ENCODE measurements around the gene KIF26B. TPM values are rescaled to one million over a fixed set of nuclear protein-coding genes. Genes with fewer than 3 reads are reported as not detected.
A peak's percentile ranks its signal among the peaks of the same experiment; 100 is the strongest.

KIF26B gene
- total RNA-seq, 2 donors from 2014 or later, result 0.78 to 4.6 TPM

- no peak overlapping the region for H3K27ac ChIP-seq
- intact Hi-C loops (cut with DNase I), result loop anchor here (10.0 kb wide), 1 partner anchor 232 kb away; no protein-coding TSS in a partner anchor
- 0 to 2% methylated on average over 28 to 29 of the region's 29 CpGs for WGBS, 2 donors
- no peaks in the 10 kb centered on the region for H3K36me3 ChIP-seq (replicated peaks in 1 of 2; ENCODE audit: insufficient read depth in 1 of 2, low read depth in 2 of 2)
- H3K27me3 ChIP-seq, result peaks cover 0 to 4% of the 10 kb centered on the region in 2 donors
- H3K4me3 ChIP-seq, result no peak overlapping the region
- ATAC-seq (no peak), DNase-seq (peak; percentile 56 to 63 (median 59))
- TF ChIP-seq CTCF (IDR thresholded peaks at IDR 0.05) (peak; percentile 39 to 71 (median 65)), POLR2A (IDR thresholded peaks at IDR 0.05) (no peak)
- H3K9me3 ChIP-seq, result no peaks in the 10 kb centered on the region
- H3K4me1 ChIP-seq, result peaks cover 43% of the 10 kb centered on the region
Measured at GRCh38 chr1:245153081-245153551, 1.7 kb upstream of the KIF26B start.

- Histone ChIP-seq H3K9me3 (no peaks in the 10 kb centered on the region), H3K36me3 (replicated peaks in 1 of 2; ENCODE audit: insufficient read depth in 1 of 2, low read depth in 2 of 2) (no peaks in the 10 kb centered on the region), H3K27ac (no peak overlapping the region), H3K4me3 (peak overlapping the region in 1 of 2 donors; percentile 33), H3K4me1 (peaks cover 43% of the 10 kb centered on the region), H3K27me3 (peaks cover 0 to 4% of the 10 kb centered on the region in 2 donors)
- ATAC-seq (no peak), DNase-seq (peak in 2 of 4 donors; percentile 13 to 16)
- TF ChIP-seq CTCF (IDR thresholded peaks at IDR 0.05), result no peak
- no peak for TF ChIP-seq POLR2A (IDR thresholded peaks at IDR 0.05)
- intact Hi-C loops (cut with DNase I), result loop anchor here (10.0 kb wide), 1 partner anchor 231 kb away; no protein-coding TSS in a partner anchor
- 1% methylated on average over 21 to 70 of the region's 76 CpGs for WGBS, 2 donors
Measured at GRCh38 chr1:245153552-245154428, 995 bp upstream of the KIF26B start.

GRCh38 chr1:245155272-245156040 lies 671 bp downstream of the KIF26B start:
- H3K4me3 ChIP-seq, result peak overlapping the region in 1 of 2 donors; percentile 25
- DNase-seq (no peak), ATAC-seq (no peak)
- peaks cover 43% of the 10 kb centered on the region for H3K4me1 ChIP-seq
- no peaks in the 10 kb centered on the region for H3K36me3 ChIP-seq (replicated peaks in 1 of 2; ENCODE audit: insufficient read depth in 1 of 2, low read depth in 2 of 2)
- no peaks in the 10 kb centered on the region for H3K9me3 ChIP-seq
- intact Hi-C loops (cut with DNase I), result loop anchor here (5.0 to 10.0 kb wide), 2 partner anchors 229 to 852 kb away; no protein-coding TSS in a partner anchor
- 0 to 1% methylated on average over 12 to 57 of the region's 57 CpGs for WGBS, 2 donors
- no peak overlapping the region for H3K27ac ChIP-seq
- peaks cover 0 to 4% of the 10 kb centered on the region in 2 donors for H3K27me3 ChIP-seq
- TF ChIP-seq CTCF (IDR thresholded peaks at IDR 0.05), result peak in 1 of 7 experiments; percentile 5
- TF ChIP-seq POLR2A (IDR thresholded peaks at IDR 0.05), result no peak

GRCh38 chr1:245156041-245156735 lies 1.4 kb downstream of the KIF26B start:
- DNase-seq (peak; percentile 87 to 90 (median 88)), ATAC-seq (peak; percentile 92)
- TF ChIP-seq CTCF (IDR thresholded peaks at IDR 0.05) (peak; percentile 62 to 94 (median 82)), POLR2A (IDR thresholded peaks at IDR 0.05) (peak in 1 of 3 donors; percentile 12)
- Histone ChIP-seq H3K36me3 (replicated peaks in 1 of 2; ENCODE audit: insufficient read depth in 1 of 2, low read depth in 2 of 2) (no peaks in the 10 kb centered on the region), H3K27me3 (peaks cover 0 to 4% of the 10 kb centered on the region in 2 donors), H3K4me1 (peaks cover 43% of the 10 kb centered on the region), H3K27ac (no peak overlapping the region), H3K9me3 (no peaks in the 10 kb centered on the region), H3K4me3 (peak overlapping the region in 1 of 2 donors; percentile 33)
- intact Hi-C loops (cut with DNase I), result loop anchor here (5.0 to 10.0 kb wide), 2 partner anchors 229 to 851 kb away; no protein-coding TSS in a partner anchor
- WGBS, 2 donors, result 0 to 1% methylated on average over 19 to 55 of the region's 74 CpGs

Data from body of pancreas (tissue), 4 donors.